ENCODE results near the gene TBCEL.

Gene TBCEL

DNA sequence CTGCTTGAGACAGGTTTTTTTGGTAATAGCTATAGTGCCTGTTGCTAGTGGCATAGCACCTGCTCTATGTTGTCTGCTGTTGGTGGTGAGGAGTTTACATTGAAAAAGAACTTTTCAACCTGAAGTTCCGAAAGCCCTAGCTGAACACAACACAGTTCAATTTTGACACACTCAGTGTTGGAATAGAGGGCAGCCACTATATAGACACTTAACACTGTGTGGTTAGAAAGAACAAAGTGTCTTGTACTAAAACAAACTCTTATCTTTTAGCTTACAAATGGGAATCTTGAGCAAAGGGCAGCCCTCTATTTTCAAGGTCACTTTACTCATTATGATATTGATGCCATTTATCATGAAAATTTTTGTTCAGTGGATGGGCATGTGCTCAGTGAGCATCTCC, 18.4 kb downstream of the TBCEL start:
- no peak overlapping the region for H3K4me2 ChIP-seq (ENCODE audit: low read depth, low read length, poor library complexity, severe bottlenecking)
- H3K4me3 ChIP-seq (ENCODE audit: insufficient read depth, low read length, poor library complexity, severe bottlenecking), result no peak overlapping the region
- TF ChIP-seq, protein P1, sequence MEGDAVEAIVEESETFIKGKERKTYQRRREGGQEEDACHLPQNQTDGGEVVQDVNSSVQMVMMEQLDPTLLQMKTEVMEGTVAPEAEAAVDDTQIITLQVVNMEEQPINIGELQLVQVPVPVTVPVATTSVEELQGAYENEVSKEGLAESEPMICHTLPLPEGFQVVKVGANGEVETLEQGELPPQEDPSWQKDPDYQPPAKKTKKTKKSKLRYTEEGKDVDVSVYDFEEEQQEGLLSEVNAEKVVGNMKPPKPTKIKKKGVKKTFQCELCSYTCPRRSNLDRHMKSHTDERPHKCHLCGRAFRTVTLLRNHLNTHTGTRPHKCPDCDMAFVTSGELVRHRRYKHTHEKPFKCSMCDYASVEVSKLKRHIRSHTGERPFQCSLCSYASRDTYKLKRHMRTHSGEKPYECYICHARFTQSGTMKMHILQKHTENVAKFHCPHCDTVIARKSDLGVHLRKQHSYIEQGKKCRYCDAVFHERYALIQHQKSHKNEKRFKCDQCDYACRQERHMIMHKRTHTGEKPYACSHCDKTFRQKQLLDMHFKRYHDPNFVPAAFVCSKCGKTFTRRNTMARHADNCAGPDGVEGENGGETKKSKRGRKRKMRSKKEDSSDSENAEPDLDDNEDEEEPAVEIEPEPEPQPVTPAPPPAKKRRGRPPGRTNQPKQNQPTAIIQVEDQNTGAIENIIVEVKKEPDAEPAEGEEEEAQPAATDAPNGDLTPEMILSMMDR (IDR thresholded peaks at IDR 0.05; ENCODE audit: insufficient read depth, low read length, poor library complexity, severe bottlenecking), result no peak
- TF ChIP-seq EZH2phosphoT487 (conservative IDR thresholded peaks at IDR 0.05; ENCODE audit: low read length), result no peak
- no peaks in the 10 kb centered on the region for H3F3A ChIP-seq (ENCODE audit: insufficient read depth)
- no peak overlapping the region for H2AFZ ChIP-seq (ENCODE audit: low read depth, low read length, severe bottlenecking)
- H3K27me3 ChIP-seq (ENCODE audit: low read length), result no peaks in the 10 kb centered on the region
- H4K20me1 ChIP-seq (ENCODE audit: low read depth, low read length), result no peaks in the 10 kb centered on the region
- H3K9me2 ChIP-seq (replicated peaks; ENCODE audit: insufficient read depth, low read length), result no peaks in the 10 kb centered on the region
- no peak overlapping the region for H3K9ac ChIP-seq (ENCODE audit: low read length)
- no peaks in the 10 kb centered on the region for H3K36me3 ChIP-seq (ENCODE audit: low read length)
- no peak overlapping the region for H3K27ac ChIP-seq (ENCODE audit: low read depth, low read length)
- H3K9me3 ChIP-seq (ENCODE audit: insufficient read depth, low read length), result no peaks in the 10 kb centered on the region
- no peaks in the 10 kb centered on the region for H3K79me2 ChIP-seq (ENCODE audit: insufficient read depth, low read length)

DNA sequence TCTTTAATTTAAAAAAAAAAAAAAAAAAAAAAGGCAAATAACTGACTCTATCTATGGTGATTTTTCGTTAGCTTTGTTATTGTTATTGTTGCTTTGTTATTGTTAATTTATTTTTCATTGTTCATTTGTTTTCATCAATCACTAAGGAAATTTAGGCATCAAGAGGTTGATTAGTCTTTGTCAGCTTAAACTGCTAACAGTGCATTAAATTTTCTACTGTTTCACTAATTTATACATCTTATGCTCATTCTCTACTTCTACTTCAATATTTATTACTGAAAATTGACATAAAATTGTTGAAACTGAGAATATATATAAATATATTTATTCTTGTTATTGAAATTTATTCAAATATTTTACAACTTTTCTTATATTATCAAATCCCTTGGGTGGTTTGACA, 24.0 kb downstream of the TBCEL start:
- Histone ChIP-seq H2AFZ (ENCODE audit: low read depth, low read length, severe bottlenecking) (no peak overlapping the region), H3K36me3 (ENCODE audit: low read length) (no peaks in the 10 kb centered on the region), H3K27ac (ENCODE audit: low read depth, low read length) (no peak overlapping the region), H4K20me1 (ENCODE audit: low read depth, low read length) (no peaks in the 10 kb centered on the region), H3K27me3 (ENCODE audit: low read length) (no peaks in the 10 kb centered on the region), H3K9me2 (replicated peaks; ENCODE audit: insufficient read depth, low read length) (no peaks in the 10 kb centered on the region), H3K4me3 (ENCODE audit: insufficient read depth, low read length, poor library complexity, severe bottlenecking) (no peak overlapping the region), H3K4me2 (ENCODE audit: low read depth, low read length, poor library complexity, severe bottlenecking) (no peak overlapping the region), H3F3A (ENCODE audit: insufficient read depth) (no peaks in the 10 kb centered on the region), H3K79me2 (ENCODE audit: insufficient read depth, low read length) (no peaks in the 10 kb centered on the region), H3K9me3 (ENCODE audit: insufficient read depth, low read length) (no peaks in the 10 kb centered on the region), H3K9ac (ENCODE audit: low read length) (no peak overlapping the region)
- no peak for TF ChIP-seq EZH2phosphoT487 (conservative IDR thresholded peaks at IDR 0.05; ENCODE audit: low read length)
- TF ChIP-seq, protein P1 (IDR thresholded peaks at IDR 0.05; ENCODE audit: insufficient read depth, low read length, poor library complexity, severe bottlenecking), result no peak

DNA sequence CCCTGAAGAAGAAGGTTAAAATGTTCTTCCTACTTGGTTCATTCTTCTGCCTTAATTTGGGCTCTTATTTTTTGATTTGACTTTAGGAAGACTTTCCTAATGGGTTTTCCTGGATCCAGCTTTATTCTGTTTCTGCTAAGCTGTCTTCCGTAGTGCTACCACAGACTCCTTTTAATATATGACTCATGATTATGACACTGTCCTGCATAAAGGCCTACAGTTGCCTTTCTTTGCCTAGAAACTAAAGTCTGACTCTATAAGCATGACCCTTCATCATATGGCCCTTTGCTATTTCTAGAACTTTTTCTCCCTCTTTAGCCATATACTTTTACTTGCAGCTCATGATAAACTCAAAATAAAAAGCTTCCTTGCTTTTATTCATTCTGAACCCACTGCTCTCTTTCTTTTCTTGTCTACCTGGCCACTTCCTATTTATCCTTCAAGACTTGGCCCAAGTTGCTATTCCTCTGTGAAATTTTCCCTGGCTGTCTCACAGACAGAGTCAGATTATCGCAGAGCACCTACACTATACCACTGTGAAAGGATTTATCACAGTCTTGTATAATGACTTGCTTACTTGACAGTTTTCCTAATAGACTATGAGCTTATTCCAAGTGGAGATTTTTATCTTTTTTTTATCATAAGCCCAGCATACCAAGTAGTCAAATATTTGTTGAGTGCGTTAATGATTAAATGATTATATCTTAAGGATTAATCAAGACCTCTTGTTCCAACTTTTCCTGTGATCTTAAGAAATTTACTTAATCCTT, 24.7 kb downstream of the TBCEL start:
- no peaks in the 10 kb centered on the region for H3K36me3 ChIP-seq (ENCODE audit: low read length)
- H3K4me3 ChIP-seq (ENCODE audit: insufficient read depth, low read length, poor library complexity, severe bottlenecking), result no peak overlapping the region
- no peak overlapping the region for H3K9ac ChIP-seq (ENCODE audit: low read length)
- no peaks in the 10 kb centered on the region for H3K79me2 ChIP-seq (ENCODE audit: insufficient read depth, low read length)
- H2AFZ ChIP-seq (ENCODE audit: low read depth, low read length, severe bottlenecking), result no peak overlapping the region
- H3K27me3 ChIP-seq (ENCODE audit: low read length), result no peaks in the 10 kb centered on the region
- H3K4me2 ChIP-seq (ENCODE audit: low read depth, low read length, poor library complexity, severe bottlenecking), result no peak overlapping the region
- H3K9me2 ChIP-seq (replicated peaks; ENCODE audit: insufficient read depth, low read length), result no peaks in the 10 kb centered on the region
- H3K27ac ChIP-seq (ENCODE audit: low read depth, low read length), result no peak overlapping the region
- TF ChIP-seq, protein P1 (IDR thresholded peaks at IDR 0.05; ENCODE audit: insufficient read depth, low read length, poor library complexity, severe bottlenecking), result no peak
- TF ChIP-seq EZH2phosphoT487 (conservative IDR thresholded peaks at IDR 0.05; ENCODE audit: low read length), result no peak
- no peaks in the 10 kb centered on the region for H3F3A ChIP-seq (ENCODE audit: insufficient read depth)
- H3K9me3 ChIP-seq (ENCODE audit: insufficient read depth, low read length), result no peaks in the 10 kb centered on the region
- H4K20me1 ChIP-seq (ENCODE audit: low read depth, low read length), result no peaks in the 10 kb centered on the region

Measured in SU-DHL-6 (cell line).